GM19397 (cell line): ENCODE data around the gene BARHL2.

Experiments
- ATAC-seq: cut with Tn5 transposase; IDR thresholded peaks from one replicate; pipeline ENCODE4 v1.9.1; 2021; ENCODE audit warnings: mild to moderate bottlenecking, moderate library complexity; ENCODE audit not compliant: unreplicated experiment

The BARHL2 gene

DNA sequence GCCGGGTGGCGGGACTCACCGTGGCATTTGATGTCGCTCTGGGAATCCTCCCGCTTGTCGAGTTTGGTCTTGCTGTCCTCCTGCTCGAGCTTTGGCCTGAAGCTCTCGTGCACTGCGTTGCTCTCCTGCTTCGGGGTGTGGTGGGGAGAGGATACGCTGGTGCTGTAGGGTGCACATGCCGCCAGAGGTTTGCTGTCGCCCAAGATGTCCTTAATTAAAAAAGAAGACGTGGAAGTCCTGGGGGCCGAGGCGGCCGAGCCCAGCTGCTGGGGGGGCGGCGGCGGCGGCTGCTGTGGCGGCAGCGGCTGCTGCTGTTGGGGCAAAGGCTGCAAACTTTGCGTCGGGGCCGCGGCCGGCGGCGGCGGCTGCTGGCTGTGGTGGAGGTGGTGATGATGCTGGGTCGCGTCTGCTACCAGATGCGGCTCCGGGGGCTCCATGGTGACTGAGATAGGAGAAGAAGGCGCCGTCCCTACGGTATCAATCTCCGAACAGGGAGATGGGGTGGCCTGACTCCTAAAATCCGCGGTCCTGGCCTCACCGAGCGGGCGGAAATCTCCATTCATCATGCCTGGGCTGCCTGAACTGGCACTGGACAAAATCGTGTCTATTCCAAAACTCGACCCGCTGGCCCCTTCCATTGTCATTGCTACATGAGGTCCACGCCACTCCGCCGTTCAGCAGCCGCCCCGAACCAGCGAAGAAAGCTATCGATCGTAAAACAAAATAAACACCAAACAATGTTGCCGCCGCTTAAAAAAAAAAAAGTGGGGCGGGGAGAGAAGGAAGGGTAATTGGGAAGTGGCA, at the start of gene BARHL2:
TSS of gene BARHL2 (minus strand) at position 751 of the 804 bp plus-strand sequence. CDS start at position 644, 107 bp downstream.
- no peak for ATAC-seq

DNA sequence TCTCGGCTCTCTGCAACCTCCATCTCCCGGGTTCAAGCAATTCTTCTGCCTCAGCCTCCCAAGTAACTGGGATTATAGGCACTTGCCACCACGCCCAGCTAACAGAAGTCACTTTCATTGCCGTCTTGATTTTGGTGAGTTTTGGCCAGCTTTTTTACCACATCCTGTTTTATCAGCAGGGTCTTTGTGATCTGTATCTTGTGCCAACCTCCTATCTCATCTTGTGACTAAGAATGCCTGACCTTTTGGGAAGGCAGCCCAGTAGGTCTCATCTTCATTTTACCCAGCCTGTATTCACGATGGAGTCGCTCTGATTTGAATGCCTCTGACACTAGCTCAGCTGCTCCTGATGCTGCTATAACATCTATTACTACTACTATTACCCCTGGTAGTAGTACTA, 46.8 kb upstream of the BARHL2 start:
- no peak for ATAC-seq

DNA sequence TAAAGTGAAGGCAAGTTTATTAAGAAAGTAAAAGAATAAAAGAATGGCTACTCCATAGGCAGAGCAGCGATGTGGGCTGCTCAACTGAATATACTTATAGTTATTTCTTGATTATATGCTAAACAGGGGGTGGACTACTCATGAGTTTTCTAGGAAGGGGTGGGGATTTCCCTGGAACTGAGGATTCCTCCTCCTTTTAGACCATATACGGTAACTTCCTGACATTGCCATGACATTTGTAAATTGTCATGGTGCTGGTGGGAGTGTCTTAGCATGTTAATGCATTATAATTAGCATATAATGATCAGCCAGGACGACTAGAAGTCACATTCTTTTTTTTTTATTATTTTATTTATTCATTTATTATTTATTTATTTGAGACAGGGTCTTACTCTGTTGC, 46.4 kb upstream of the BARHL2 start:
- no peak for ATAC-seq

DNA sequence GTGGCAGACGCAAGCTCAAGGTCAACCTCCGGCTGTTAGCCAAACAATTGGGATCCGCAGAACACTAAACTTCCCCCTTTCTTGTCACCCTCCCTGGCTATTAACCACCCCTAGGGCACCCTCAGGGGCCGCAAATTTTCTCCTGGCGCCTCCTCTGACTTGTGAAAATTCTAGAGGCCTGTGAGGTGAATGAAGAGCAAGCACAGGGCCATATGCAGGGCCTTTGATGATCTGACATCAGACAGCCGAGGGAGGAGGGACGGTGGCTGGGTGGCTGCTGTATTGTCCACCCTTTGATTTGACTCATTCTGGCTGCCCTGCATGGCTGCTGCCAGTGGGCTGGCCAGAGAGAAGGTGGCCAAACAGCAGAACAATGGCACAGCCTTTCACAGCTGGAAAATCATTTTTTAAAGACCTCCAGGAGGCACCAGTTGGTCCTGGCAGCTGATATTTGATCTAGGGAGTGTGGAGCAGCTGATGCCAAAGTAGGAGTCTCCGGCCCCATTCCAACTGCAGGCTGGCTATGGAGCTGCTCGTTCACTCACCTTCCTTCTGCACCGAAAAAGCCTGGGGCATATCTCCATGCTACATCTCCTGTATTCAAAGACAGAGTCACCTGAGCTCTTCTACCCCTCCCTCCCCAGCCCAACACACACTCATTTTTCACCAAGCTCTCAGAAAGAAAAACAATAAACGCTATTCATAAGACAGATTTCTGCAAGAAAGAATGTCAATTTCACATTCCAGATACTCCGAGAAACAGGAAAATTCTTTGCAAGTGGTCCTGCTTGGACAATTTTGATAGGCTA, 44.9 kb upstream of the BARHL2 start:
- no peak for ATAC-seq

DNA sequence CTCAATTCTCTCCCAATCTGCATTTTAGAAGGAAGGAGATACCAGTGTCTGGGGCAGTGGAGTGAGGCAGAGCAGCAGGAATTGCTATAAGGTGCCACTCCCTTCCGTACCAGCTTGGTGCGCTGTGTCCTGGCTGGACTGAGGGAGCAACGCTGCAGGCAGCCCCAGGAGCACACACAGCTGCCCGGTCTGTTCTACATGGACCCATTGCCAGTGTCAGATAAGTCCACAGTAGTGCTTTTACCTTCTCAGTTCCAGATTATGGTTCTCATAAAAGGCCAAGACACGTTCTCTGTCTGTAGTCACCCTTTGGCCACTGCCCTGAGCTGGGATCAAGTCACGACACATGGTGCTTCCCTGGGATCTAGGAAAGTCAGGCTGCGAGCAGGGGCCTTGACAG, 44.1 kb upstream of the BARHL2 start:
- no peak for ATAC-seq

DNA sequence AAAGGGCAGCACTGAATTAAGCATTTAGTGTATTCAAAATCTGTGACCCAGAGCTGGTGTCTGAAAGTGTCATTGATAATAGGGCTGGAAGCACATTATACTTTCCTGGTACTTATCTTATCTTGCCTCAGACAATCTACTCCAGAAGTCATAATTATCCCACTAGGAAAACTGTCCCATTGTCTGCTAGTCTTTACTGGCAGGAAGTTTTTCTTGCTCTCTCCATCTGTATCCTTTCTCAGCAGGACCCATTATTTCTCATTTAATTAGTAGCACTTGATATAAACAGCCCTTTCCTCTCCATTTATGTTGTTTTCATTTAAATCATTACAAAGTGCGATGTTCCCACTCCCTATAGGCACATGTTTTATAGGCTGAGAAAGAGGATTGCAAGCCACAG, 36.5 kb upstream of the BARHL2 start:
- ATAC-seq = no peak

DNA sequence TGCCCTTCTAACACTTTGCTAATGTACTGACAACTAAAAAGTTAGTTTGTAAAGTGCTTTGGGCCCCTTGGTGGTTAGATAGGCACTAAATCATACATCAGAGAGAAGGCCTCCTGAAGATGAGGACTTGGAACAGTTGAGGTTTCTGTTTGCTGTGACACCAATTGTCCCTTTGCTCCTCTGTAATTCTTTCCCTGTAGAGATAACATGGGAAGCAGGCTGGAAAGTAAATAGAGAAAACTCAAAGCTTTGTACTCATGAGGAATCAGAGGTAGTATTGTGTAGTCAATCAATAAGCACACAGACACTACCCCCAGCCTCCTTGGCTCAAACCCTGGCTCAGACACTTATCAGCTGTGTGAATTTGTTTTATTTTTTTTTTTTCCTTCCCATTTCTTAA, 31.6 kb upstream of the BARHL2 start:
- no peak for ATAC-seq

DNA sequence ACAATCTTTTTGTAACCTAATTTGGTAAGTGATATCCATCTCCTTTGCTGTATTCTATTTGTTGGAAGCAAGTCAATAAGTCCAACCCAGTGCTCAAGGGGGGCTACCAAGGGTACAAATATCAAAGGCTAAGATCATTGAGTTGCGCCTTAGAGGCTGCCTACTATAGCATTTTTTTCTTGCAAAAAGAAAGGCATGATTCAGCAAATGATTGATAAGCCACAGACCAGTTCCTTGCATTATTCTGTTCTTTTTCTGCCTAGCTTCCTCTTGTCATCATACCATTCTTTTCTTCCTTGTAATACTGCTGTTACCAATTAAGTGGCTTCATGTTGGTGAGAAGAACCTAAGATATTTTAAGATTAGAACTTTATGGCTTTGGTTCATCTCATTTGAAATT, 29.8 kb upstream of the BARHL2 start:
- ATAC-seq = no peak

DNA sequence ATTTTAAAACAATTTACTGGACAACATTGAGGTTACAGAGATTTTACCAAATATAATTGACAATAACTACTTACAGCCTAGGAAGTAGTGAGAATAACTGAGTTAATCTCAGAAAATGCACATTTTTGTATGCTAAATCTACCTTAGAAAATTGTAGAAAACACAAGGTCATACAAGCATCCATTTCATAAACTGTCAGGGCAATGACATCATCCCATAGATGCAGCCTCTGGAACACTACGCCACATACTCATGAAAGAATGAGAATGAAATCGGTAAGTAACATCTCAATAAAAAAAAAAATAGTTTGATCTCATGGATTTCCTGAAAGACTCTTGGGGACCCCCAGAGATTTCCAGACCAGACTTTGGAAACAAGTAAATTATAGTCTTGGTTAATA, 28.9 kb upstream of the BARHL2 start:
- no peak for ATAC-seq

DNA sequence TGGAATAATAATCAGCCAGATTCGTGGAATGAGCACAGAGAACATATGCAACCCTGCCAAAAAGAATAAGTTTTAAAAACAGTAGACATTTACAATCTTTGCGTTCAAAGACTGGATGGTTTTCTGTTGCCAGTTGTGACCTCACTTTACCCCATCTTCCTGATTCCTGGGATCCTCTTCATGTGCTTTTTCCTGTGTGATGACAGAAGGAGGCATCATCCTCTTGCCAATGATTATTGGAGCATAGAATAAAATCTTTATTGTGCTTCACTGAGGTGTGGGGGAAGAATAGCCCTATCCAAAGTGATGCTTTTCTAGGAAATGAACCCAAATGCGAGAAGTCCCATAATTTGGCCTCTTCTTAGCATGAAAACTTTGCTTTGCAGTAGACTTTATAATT, 15.0 kb upstream of the BARHL2 start:
- ATAC-seq = no peak

DNA sequence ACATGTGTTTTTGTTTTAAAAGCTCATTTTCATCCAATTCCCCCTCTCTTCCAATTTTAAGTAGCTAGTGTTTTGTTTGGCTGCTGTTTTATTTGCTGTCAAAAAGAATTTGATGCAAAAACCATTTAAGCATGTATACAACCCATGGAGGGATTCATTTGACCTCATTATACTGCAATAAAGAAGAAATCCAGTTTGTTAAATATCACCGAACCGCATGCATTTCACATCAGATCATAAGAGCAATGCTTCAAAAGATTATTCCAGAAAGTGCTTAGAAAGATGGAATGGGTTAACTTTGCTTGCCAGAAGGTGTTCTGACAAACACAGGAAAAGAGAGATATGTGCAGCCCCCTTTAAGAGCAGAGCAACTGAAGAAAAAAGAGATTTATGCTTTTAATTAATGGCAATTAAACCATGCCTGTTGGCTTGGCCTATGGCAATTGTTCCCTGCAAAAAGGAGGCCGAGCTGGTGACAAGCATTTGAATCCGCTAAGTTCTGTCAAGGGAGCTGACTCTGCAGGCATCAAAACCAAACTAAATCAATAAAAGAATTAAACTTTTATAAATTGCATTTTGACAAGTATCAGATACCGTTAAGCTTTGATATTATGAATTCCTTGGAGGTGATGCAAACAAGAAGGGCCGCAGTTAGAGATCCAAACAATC, 14.4 kb upstream of the BARHL2 start:
- ATAC-seq = no peak

DNA sequence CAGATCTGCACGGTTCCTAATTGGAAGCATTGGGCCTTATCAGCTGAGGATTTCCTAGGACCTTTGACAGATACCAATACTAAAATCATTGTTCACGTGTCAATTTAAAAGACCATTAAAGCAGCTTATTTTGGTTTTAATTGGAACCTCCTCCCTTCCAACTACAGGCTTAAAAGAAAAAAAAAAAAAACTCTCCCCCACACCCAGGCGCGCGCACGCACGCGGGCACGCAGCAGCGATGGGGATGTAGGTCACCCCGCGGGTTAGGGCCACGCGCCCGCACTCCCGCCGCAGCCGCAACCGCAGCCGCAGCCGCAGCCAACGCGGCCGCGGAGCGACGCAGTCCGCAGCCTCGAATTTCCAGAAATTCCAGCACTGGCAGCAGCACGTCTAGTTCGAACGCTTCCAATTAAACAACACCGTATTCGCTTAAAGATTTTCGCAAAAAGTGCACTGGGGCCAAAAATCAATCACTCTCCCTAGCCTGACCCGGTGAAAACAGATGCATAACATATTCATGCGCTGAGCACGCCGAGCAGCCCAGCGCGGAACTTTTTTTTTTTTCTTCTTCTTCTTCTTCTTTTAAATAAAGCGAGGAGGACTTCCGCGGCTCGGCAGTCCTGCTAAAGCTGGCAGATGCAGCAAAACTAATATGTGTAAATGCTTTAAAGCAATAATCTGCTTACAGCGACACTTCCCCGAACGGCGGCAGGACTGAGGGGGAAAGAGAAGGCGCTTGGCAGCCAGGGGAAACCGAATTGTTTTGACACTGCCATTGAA, 13.3 kb upstream of the BARHL2 start:
- no peak for ATAC-seq

DNA sequence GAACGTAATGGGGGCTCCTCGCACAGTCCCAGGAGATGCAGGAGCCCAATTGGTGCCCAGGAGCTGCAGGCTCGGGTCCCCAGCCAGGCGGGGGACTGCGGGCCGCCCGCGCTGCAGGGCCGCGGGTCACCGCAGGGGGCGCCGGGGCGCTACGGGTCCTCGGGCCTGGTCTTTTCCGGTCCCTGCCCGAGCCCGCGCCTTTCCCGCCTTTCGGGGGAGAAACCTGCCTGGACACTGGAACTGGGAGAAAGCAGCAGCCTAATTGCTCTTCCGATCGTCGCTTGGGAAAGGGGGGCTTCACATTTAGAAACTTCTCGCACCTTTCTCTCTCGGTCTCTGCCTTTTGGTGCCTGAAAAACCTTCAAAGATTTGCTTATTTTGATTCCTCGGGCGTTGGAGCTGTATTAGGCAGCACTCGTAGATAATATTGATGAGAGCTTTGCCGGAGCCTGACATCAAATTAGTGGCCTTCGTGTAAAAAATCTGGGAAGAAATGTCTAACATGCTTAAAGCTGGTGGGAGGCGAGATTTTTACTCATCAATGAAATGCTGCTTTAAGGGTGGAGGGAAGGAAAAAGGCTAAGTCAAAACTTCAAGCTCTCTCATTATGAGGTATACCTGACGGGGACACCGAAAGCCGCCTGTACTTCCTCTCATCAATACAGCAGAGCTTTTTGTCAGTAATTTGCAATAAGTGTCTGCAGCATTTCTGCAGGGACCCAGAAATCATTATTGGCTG, 12.6 kb upstream of the BARHL2 start:
- no peak for ATAC-seq

DNA sequence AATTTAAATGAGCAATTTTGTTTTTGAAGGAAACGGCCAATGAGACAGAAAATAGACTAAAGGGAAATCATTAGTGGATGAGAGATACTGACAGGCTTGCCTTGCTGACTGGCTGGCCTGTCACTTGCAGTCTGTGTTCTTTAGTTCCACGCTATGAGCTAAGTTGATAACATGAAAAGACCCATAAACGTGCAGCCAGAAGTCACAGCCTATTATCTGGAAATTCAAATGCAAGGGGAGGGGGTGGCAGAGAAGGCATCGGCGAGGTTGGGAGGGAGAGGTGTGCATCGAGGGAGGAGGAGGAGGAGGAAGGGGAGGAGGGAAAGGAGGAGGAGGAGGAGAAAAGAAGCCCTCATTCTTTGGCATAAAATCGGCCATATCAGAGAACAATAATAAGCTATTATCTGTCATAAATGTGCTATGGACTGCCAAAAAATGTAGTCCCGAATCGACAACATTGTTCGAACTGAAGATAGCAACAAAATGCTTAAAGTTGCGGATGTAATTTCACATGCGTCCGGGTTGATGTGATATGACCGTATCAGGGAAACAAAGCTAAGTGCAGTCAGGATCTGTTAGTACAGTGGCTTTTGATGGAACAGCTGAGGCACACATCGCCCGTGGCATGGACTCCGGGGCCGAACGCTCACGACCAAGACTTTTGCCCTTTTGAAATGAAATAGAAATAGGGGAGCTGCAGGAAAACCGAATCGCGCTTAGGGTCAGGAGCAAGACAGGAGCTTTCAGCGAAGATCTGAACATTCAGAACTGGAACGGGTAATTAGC, 11.6 kb upstream of the BARHL2 start:
- no peak for ATAC-seq

DNA sequence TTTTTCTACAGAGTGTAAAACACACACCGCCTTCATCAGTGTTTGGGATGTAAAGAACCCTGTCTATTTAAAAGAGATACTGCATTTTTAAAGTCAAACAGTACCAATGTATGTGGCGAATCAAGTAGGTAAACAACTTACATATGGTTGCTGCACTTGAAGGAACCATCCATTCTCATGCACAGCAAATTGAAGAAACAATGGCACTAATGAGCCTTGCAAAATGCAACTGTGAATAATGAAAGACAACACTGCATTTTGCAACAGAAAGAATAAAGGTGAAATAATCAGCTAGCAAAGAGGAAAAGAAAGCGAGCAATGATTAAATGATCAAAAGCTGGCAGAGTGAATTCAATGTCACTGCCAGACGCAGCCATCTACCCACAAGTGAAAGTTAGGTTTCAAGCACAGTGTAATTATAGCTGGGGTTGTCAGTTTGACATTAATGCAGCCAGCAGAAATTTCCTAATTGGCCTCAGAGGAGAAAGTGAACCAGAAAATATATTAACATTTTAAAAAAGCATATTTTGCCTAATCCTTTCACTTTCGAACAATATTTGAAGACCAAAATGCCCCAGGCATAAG, 10.9 kb upstream of the BARHL2 start:
- no peak for ATAC-seq

DNA sequence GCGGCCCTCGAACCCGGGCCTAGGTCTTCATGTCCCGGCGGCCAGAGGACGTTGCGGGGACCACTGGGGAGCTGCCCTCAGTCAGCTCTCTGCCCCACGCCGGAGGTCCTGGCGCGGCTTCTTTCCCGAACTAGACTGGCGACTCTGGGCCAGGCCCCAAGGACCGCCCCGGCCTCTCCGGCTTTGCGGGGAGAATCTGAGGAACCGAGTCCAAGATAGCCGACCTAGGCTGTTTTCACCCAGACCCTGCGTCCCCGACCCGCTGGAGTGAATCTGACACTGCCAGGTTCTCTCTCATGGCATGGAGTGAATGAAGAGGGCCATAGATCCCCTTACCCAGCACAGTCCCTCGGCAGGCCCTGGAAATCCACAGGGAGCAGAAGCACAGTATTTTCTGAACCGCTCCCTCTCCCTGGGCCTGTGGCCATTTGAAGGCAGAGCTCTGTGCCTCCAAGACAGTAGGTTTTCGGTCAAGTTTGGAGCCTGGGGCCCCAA, 9.9 kb upstream of the BARHL2 start:
- no peak for ATAC-seq

DNA sequence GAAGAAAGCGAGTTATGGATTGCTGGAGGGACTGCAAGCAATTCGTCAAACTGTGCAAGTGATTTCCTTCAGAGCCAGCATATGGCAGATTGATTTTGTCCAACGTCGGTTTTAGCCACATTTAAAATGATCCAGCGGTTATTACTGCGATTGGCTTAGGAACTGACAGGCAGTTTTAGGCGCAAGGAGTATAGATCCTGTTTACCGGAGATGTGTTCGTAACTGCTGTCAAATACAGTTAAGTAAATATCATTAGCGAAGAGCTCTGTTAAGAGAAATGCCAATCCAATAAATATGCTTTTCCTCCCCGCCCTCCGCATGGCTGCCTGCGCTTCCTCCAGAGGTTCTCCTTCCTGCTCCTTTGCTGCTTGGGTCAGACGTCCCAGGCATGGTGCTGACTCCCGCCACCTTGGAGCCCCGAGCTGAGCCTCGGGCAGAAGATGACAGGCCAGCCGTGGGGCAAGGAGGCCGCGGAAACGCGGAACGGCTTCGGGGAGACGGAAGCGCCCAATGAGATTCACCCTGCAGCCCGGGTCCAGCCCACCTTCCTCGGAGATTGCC, 9.4 kb upstream of the BARHL2 start:
- ATAC-seq = no peak

DNA sequence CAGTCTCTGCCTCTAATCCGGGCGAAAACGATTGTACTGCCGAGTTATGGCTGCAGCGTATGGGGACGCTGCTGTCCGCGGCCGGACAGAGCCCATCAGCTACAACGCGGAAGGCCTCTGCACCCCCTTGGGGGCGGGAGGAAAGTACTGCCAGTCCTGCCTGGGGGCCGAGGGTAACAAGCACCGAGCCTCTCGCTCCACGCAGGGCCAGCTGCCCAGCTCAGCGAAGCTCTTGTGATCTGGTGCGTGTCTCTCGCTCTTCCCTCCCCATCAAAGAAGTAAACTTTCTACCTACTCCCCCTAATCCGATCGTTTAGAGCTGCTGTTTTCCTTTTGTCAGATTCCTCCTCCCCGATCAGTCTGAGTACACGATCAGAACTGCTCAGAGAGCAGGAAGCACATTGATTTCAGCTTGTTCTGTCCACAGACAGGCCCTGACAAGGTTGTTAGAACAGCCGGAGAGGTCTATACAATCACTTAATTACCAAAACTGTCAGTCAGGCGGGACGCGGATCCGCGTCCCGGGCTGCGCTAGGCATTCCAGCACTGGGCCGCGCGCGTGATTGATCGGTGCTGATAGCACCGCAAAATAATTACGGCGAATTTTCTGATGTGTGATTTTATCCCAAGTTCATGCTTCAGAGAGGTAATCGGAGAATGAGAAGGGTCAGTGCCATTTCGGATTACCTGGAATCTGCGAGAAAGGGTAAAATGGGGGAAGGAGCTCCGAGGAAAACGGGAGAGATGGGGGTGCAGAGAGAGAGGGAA, 8.7 kb upstream of the BARHL2 start:
- no peak for ATAC-seq
